Measurements from ENCODE around the gene BARX1. TPM values are rescaled to one million over a fixed set of nuclear protein-coding genes. Genes with fewer than 3 reads are reported as not detected.
A peak's percentile ranks its signal among the peaks of the same experiment; 100 is the strongest.

Gene BARX1
- total RNA-seq, 1 donor from 2014 or later: not detected

GRCh38 chr9:93954434-93955061, 607 bp downstream of the BARX1 start:
- Mint-ChIP-seq H3K4me1 (peaks cover 62% of the 10 kb centered on the region), H3K4me3 (no peak overlapping the region), H3K36me3 (ENCODE audit: low read depth) (no peaks in the 10 kb centered on the region), H3K27me3 (peaks cover 62% of the 10 kb centered on the region), H3K27ac (no peak overlapping the region), H3K9me3 (no peaks in the 10 kb centered on the region)
- TF ChIP-seq CTCF (IDR thresholded peaks at IDR 0.05): no peak
- CTCF ChIA-PET: no interaction called here
- ATAC-seq (ENCODE audit: low read depth): no peak
- POLR2A ChIA-PET: no interaction called here
- intact Hi-C loops (cut with micrococcal nuclease): loop anchor here (5.0 kb wide), 1 partner anchor 1077 kb away; the partner anchor contains the start of gene ZNF484
- no peak for DNase-seq

- Mint-ChIP-seq H3K4me3 (peak overlapping the region; percentile 61), H3K36me3 (ENCODE audit: low read depth) (no peaks in the 10 kb centered on the region), H3K4me1 (peaks cover 55% of the 10 kb centered on the region), H3K27ac (peak overlapping the region; percentile 56), H3K9me3 (no peaks in the 10 kb centered on the region), H3K27me3 (peaks cover 63% of the 10 kb centered on the region)
- CTCF ChIA-PET: no interaction called here
- DNase-seq (no peak), ATAC-seq (ENCODE audit: low read depth) (no peak)
- POLR2A ChIA-PET: no interaction called here
- intact Hi-C loops (cut with micrococcal nuclease): no loop called here
- no peak for TF ChIP-seq CTCF (IDR thresholded peaks at IDR 0.05)
Measured at GRCh38 chr9:93953496-93954433, 1.4 kb downstream of the BARX1 start.

GRCh38 chr9:93952784-93953495, 2.2 kb downstream of the BARX1 start:
- ATAC-seq (ENCODE audit: low read depth): peak; percentile 28
- H3K4me1 Mint-ChIP-seq: peaks cover 51% of the 10 kb centered on the region
- POLR2A ChIA-PET: no interaction called here
- no peak for DNase-seq
- intact Hi-C loops (cut with micrococcal nuclease): no loop called here
- CTCF ChIA-PET: no interaction called here
- peak overlapping the region; percentile 56 for H3K27ac Mint-ChIP-seq
- no peaks in the 10 kb centered on the region for H3K9me3 Mint-ChIP-seq
- no peak for TF ChIP-seq CTCF (IDR thresholded peaks at IDR 0.05)
- H3K4me3 Mint-ChIP-seq: peak overlapping the region; percentile 61
- H3K27me3 Mint-ChIP-seq: peaks cover 66% of the 10 kb centered on the region
- H3K36me3 Mint-ChIP-seq (ENCODE audit: low read depth): no peaks in the 10 kb centered on the region

GRCh38 chr9:93952119-93952783, 2.9 kb downstream of the BARX1 start:
- H3K4me3 Mint-ChIP-seq: peak overlapping the region; percentile 41
- no peak for ATAC-seq (ENCODE audit: low read depth)
- CTCF ChIA-PET: no interaction called here
- no peak overlapping the region for H3K27ac Mint-ChIP-seq
- intact Hi-C loops (cut with micrococcal nuclease): no loop called here
- peaks cover 47% of the 10 kb centered on the region for H3K4me1 Mint-ChIP-seq
- POLR2A ChIA-PET: no interaction called here
- H3K9me3 Mint-ChIP-seq: no peaks in the 10 kb centered on the region
- H3K36me3 Mint-ChIP-seq (ENCODE audit: low read depth): no peaks in the 10 kb centered on the region
- no peak for DNase-seq
- TF ChIP-seq CTCF (IDR thresholded peaks at IDR 0.05): no peak
- H3K27me3 Mint-ChIP-seq: peaks cover 66% of the 10 kb centered on the region
